Superior temporal gyrus (tissue), 1 donor: ENCODE data around the gene RPS6KA2.
A peak's percentile ranks its signal among the peaks of the same experiment; 100 is the strongest.

Experiments
- DNase-seq: peaks from one replicate; pipeline ENCODE4 v3.0.0-alpha.2; 2016; ENCODE audit errors: extremely low spot score

The RPS6KA2 gene

GRCh38 chr6:166503167-166503744 lies 123.8 kb downstream of the RPS6KA2 start:
- no peak for DNase-seq

GRCh38 chr6:166502453-166502852 lies 124.6 kb downstream of the RPS6KA2 start:
- DNase-seq, result no peak

- no peak for DNase-seq
These were observed 125.8 kb downstream of the RPS6KA2 start for GRCh38 chr6:166501246-166501645.

- DNase-seq, result peak; percentile 82
These were observed 126.8 kb downstream of the RPS6KA2 start for GRCh38 chr6:166500246-166500645.

- DNase-seq, result peak; percentile 14
These were observed 127.5 kb downstream of the RPS6KA2 start for GRCh38 chr6:166499350-166500163.

- no peak for DNase-seq
These were observed 128.2 kb downstream of the RPS6KA2 start for GRCh38 chr6:166498661-166499349.

- no peak for DNase-seq
These were observed 128.8 kb downstream of the RPS6KA2 start for GRCh38 chr6:166498228-166498627.

- DNase-seq, result no peak
These were observed 129.8 kb downstream of the RPS6KA2 start for GRCh38 chr6:166497087-166497899.

- no peak for DNase-seq
These were observed 130.6 kb downstream of the RPS6KA2 start for GRCh38 chr6:166496460-166496859.

- no peak for DNase-seq
These were observed 131.3 kb downstream of the RPS6KA2 start for GRCh38 chr6:166495487-166496314.

- peak; percentile 78 for DNase-seq
These were observed 132.1 kb downstream of the RPS6KA2 start for GRCh38 chr6:166494757-166495486.

GRCh38 chr6:166494101-166494441 lies 133.0 kb downstream of the RPS6KA2 start:
- DNase-seq, result no peak

- no peak for DNase-seq
These were observed 133.5 kb downstream of the RPS6KA2 start for GRCh38 chr6:166493427-166494100.

- DNase-seq, result no peak
These were observed 134.8 kb downstream of the RPS6KA2 start for GRCh38 chr6:166492092-166492741.

- DNase-seq, result peak; percentile 8
These were observed 136.2 kb downstream of the RPS6KA2 start for GRCh38 chr6:166490671-166491500.

GRCh38 chr6:166489301-166490155 lies 137.5 kb downstream of the RPS6KA2 start:
- no peak for DNase-seq

- peak; percentile 24 for DNase-seq
These were observed 138.3 kb downstream of the RPS6KA2 start for GRCh38 chr6:166488701-166489100.
